GM23338 (cell line): Measurements from ENCODE around the gene CCDC183. TPM values are rescaled to one million over a fixed set of nuclear protein-coding genes. Genes with fewer than 3 reads are reported as not detected.

Source experiments
- ATAC-seq: fragments of 200-7000 bp; cut with Tn5 transposase; 3 replicates; pipeline ENCODE4 v1.9.1; 2020
- DNase-seq: peaks from one replicate; pipeline ENCODE4 v3.0.0-alpha.2; 2015; ENCODE audit warnings: low spot score
- H2AFZ ChIP-seq: fragments of 200-600 bp; sonication (generic); 2 replicates; pipeline ENCODE4 v1.8.0; 2016; ENCODE audit warnings: antibody characterized with exemption, mild to moderate bottlenecking, moderate library complexity
- H3F3A ChIP-seq: fragments of 200-600 bp; sonication (generic); replicated peaks from 2 replicates; pipeline ENCODE4 v1.8.0; 2017; ENCODE audit warnings: antibody characterized with exemption, mixed run types, low read depth
- H3K27ac ChIP-seq: fragments of 200-600 bp; sonication (generic); 2 replicates; pipeline ENCODE4 v1.6.1; 2016; ENCODE audit warnings: low read depth
- H3K27me3 ChIP-seq: fragments of 200-600 bp; sonication (generic); 2 replicates; pipeline ENCODE4 v1.8.0; 2016; ENCODE audit warnings: mild to moderate bottlenecking, mixed run types, moderate library complexity; ENCODE audit not compliant: insufficient read depth
- H3K36me3 ChIP-seq: fragments of 200-600 bp; sonication (generic); 2 replicates; pipeline ENCODE4 v1.8.0; 2016; ENCODE audit warnings: mild to moderate bottlenecking; ENCODE audit not compliant: insufficient read depth
- H3K4me1 ChIP-seq: fragments of 200-600 bp; sonication (generic); 2 replicates; pipeline ENCODE4 v1.8.0; 2016; ENCODE audit warnings: mild to moderate bottlenecking, moderate library complexity; ENCODE audit not compliant: insufficient read depth
- H3K4me2 ChIP-seq: fragments of 200-600 bp; sonication (generic); 2 replicates; pipeline ENCODE4 v1.7.1; 2017; ENCODE audit warnings: mixed run types
- H3K4me3 ChIP-seq: fragments of 200-600 bp; sonication (generic); 2 replicates; pipeline ENCODE4 v1.6.1; 2016; ENCODE audit warnings: mixed run types
- H3K79me2 ChIP-seq: fragments of 200-600 bp; sonication (generic); replicated peaks from 2 replicates; pipeline ENCODE4 v1.8.0; 2017; ENCODE audit warnings: mild to moderate bottlenecking; ENCODE audit not compliant: insufficient read depth
- H3K9me2 ChIP-seq: fragments of 200-600 bp; sonication (generic); 2 replicates; pipeline ENCODE4 v1.8.0; 2017; ENCODE audit not compliant: insufficient read depth
- H4K20me1 ChIP-seq: fragments of 200-600 bp; sonication (generic); replicated peaks from 2 replicates; pipeline ENCODE4 v1.8.0; 2017; ENCODE audit warnings: mild to moderate bottlenecking; ENCODE audit not compliant: insufficient read depth
- H3K27ac Mint-ChIP-seq: 2 replicates; pipeline ENCODE4 v1.8.0; 2020; ENCODE audit warnings: inconsistent platforms, mild to moderate bottlenecking, moderate library complexity, mixed read lengths
- H3K27me3 Mint-ChIP-seq: 3 replicates; pipeline ENCODE4 v1.8.0; 2022; ENCODE audit warnings: low read depth, mild to moderate bottlenecking, moderate library complexity, mixed read lengths, inconsistent platforms; ENCODE audit not compliant: insufficient read depth, poor library complexity
- H3K36me3 Mint-ChIP-seq: 3 replicates; pipeline ENCODE4 v1.8.0; 2021; ENCODE audit warnings: low read depth, mild to moderate bottlenecking, inconsistent platforms, moderate library complexity, mixed read lengths
- H3K4me1 Mint-ChIP-seq: 3 replicates; pipeline ENCODE4 v1.8.0; 2020; ENCODE audit warnings: mild to moderate bottlenecking, inconsistent platforms, mixed read lengths
- H3K4me3 Mint-ChIP-seq: 3 replicates; pipeline ENCODE4 v1.8.0; 2021; ENCODE audit warnings: moderate library complexity, mild to moderate bottlenecking, inconsistent platforms, mixed read lengths
- H3K9me3 Mint-ChIP-seq: 3 replicates; pipeline ENCODE4 v1.8.0; 2020; ENCODE audit warnings: moderate library complexity, mild to moderate bottlenecking, inconsistent platforms, mixed read lengths
- CREB1 ChIP-seq: fragments of 250-450 bp; sonication (Bioruptor Pico); IDR thresholded peaks from 2 replicates; pipeline ENCODE4 v1.5.0; 2020; ENCODE audit warnings: low read depth, mild to moderate bottlenecking, moderate library complexity
- CTCF ChIP-seq, 2 experiments: fragments of 200-600 bp in 1 of 2; sonication (generic) in 1 of 2; conservative IDR thresholded peaks; 2 replicates each; pipeline versions ENCODE4 v1.5.1 to v1.6.1; 2016 to 2017; ENCODE audit warnings: antibody characterized with exemption in 2 of 2, low read depth in 2 of 2, mild to moderate bottlenecking in 2 of 2, moderate library complexity in 1 of 2
- EZH2 ChIP-seq: fragments of 200-600 bp; sonication (generic); IDR thresholded peaks from one replicate; pipeline ENCODE4 v1.8.0; 2017; ENCODE audit warnings: antibody characterized with exemption, mild to moderate bottlenecking, low read depth; ENCODE audit not compliant: unreplicated experiment
- EZH2phosphoT487 ChIP-seq: fragments of 200-600 bp; sonication (generic); IDR thresholded peaks from one replicate; pipeline ENCODE4 v1.8.1; 2018; ENCODE audit warnings: antibody characterized with exemption; ENCODE audit not compliant: unreplicated experiment
- JUNB ChIP-seq: IDR thresholded peaks from one replicate; pipeline ENCODE4 v1.6.1; 2016; ENCODE audit warnings: antibody characterized with exemption; ENCODE audit not compliant: unreplicated experiment
- NANOG ChIP-seq: IDR thresholded peaks from 2 replicates; pipeline ENCODE4 v1.6.1; 2016; ENCODE audit warnings: antibody characterized with exemption, borderline replicate concordance
- POLR2AphosphoS5 ChIP-seq: IDR thresholded peaks from 2 replicates; pipeline ENCODE4 v1.6.1; 2016; ENCODE audit warnings: antibody characterized with exemption, low read depth
- STAT1 ChIP-seq: IDR thresholded peaks from one replicate; pipeline ENCODE4 v1.6.1; 2016; ENCODE audit warnings: antibody characterized with exemption; ENCODE audit not compliant: unreplicated experiment
- ZNF114 ChIP-seq: fragments of 250-450 bp; sonication (Bioruptor Pico); IDR thresholded peaks from 2 replicates; pipeline ENCODE4 v1.5.0; 2020; ENCODE audit warnings: mild to moderate bottlenecking, moderate library complexity
- ZNF331 ChIP-seq: fragments of 250-450 bp; sonication (Bioruptor Pico); IDR thresholded peaks from 2 replicates; pipeline ENCODE4 v1.5.0; 2020; ENCODE audit warnings: low read depth, mild to moderate bottlenecking, moderate library complexity
- polyA plus RNA-seq: library from polyadenylated mRNA; unstranded; fragments of >200 nt; fragmentation: Nextera tagmentation; extraction: Ambion mirVana; gene quantifications from 2 replicates; pipeline ENCODE4 v1.2.1, GENCODE V29; 2016
- total RNA-seq: library from RNA; depleted of rRNA; stranded (reverse); fragments of >200 nt; shearing (Covaris generic); gene quantifications from 2 replicates; pipeline ENCODE4 v1.2.3, GENCODE V29; 2014
- TF ChIP-seq, protein P1 (sequence below): IDR thresholded peaks from 2 replicates; pipeline ENCODE4 v1.6.1; 2016; ENCODE audit warnings: antibody characterized with exemption
- TF ChIP-seq, protein P2 (sequence below): IDR thresholded peaks from one replicate; pipeline ENCODE4 v1.6.1; 2018; ENCODE audit warnings: antibody characterized with exemption; ENCODE audit not compliant: unreplicated experiment

The CCDC183 gene
- total and polyA plus RNA-seq, 2 experiments from 2014 or later, result 1.1 to 1.2 TPM

- TF ChIP-seq ZNF114, result no peak
- TF ChIP-seq STAT1, result no peak
- TF ChIP-seq CTCF (conservative IDR thresholded peaks at IDR 0.05; ENCODE audit: low read depth in 2 of 2), result no peak
- no peak for TF ChIP-seq JUNB
These were observed 42.0 kb upstream of the CCDC183 start (continued) for GRCh38 chr9:136754059-136754572.

DNA sequence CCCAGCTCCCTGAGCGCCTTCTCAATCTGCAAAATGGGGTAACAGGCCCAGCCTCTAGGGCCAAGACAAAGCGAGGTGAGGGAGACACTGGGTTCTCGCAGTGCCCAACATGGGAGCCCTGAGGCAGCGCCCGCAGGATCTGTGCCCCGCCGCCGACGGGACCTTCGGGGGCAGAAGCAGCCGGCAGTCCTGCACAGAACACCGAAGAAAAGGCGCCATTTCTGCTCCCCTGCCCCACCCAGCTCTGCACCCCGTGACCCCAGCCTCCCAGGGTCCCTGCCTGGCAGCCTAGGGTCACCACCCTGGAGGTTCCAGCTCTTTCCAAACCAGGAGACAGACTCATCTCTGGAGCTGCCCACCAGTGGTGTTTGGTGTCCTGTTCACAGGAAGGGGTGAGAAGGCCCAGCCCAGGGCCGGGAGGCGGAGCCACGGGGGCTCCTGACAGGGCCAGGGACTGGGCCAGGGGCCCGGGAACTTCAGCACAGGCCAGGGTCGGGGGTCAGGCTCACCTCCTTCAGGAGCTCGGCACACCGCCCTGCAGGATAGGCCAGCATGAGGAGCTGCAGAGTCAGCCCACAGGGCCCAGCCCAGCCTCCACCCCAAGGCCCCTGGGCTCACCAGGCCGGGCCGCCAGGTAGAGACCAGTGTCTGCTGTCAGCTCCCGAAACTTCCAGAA is 41.4 kb upstream of the CCDC183 start:
- Histone ChIP-seq H3K79me2 (no peaks in the 10 kb centered on the region), H3K27ac (no peak overlapping the region), H3K4me2 (no peak overlapping the region), H3K36me3 (no peaks in the 10 kb centered on the region), H3K4me3 (no peak overlapping the region), H3K27me3 (no peaks in the 10 kb centered on the region), H3F3A (no peaks in the 10 kb centered on the region), H2AFZ (0 out of 2 replicates have a peak overlapping the region, but pooled peaks have one; percentile 66), H4K20me1 (no peaks in the 10 kb centered on the region), H3K4me1 (no peaks in the 10 kb centered on the region), H3K9me2 (no peaks in the 10 kb centered on the region)
- Mint-ChIP-seq H3K27ac (no peak overlapping the region), H3K4me1 (no peaks in the 10 kb centered on the region; the same call in 2 of the 3 replicates), H3K9me3 (peaks cover 28% of the 10 kb centered on the region), H3K36me3 (peaks cover 3% of the 10 kb centered on the region; the same call in 2 of the 3 replicates), H3K4me3 (no peak overlapping the region), H3K27me3 (peaks cover 5% of the 10 kb centered on the region)
- DNase-seq (peak; percentile 59), ATAC-seq (peak; percentile 77)
- TF ChIP-seq ZNF114 (no peak), POLR2AphosphoS5 (no peak), CTCF (conservative IDR thresholded peaks at IDR 0.05; ENCODE audit: low read depth in 2 of 2) (no peak), JUNB (no peak), ZNF331 (no peak), NANOG (no peak), STAT1 (no peak), CREB1 (CRISPR knock-in tag) (no peak), EZH2 (no peak), EZH2phosphoT487 (no peak)
- TF ChIP-seq, protein P1, sequence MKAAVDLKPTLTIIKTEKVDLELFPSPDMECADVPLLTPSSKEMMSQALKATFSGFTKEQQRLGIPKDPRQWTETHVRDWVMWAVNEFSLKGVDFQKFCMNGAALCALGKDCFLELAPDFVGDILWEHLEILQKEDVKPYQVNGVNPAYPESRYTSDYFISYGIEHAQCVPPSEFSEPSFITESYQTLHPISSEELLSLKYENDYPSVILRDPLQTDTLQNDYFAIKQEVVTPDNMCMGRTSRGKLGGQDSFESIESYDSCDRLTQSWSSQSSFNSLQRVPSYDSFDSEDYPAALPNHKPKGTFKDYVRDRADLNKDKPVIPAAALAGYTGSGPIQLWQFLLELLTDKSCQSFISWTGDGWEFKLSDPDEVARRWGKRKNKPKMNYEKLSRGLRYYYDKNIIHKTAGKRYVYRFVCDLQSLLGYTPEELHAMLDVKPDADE, result no peak
- TF ChIP-seq, protein P2, sequence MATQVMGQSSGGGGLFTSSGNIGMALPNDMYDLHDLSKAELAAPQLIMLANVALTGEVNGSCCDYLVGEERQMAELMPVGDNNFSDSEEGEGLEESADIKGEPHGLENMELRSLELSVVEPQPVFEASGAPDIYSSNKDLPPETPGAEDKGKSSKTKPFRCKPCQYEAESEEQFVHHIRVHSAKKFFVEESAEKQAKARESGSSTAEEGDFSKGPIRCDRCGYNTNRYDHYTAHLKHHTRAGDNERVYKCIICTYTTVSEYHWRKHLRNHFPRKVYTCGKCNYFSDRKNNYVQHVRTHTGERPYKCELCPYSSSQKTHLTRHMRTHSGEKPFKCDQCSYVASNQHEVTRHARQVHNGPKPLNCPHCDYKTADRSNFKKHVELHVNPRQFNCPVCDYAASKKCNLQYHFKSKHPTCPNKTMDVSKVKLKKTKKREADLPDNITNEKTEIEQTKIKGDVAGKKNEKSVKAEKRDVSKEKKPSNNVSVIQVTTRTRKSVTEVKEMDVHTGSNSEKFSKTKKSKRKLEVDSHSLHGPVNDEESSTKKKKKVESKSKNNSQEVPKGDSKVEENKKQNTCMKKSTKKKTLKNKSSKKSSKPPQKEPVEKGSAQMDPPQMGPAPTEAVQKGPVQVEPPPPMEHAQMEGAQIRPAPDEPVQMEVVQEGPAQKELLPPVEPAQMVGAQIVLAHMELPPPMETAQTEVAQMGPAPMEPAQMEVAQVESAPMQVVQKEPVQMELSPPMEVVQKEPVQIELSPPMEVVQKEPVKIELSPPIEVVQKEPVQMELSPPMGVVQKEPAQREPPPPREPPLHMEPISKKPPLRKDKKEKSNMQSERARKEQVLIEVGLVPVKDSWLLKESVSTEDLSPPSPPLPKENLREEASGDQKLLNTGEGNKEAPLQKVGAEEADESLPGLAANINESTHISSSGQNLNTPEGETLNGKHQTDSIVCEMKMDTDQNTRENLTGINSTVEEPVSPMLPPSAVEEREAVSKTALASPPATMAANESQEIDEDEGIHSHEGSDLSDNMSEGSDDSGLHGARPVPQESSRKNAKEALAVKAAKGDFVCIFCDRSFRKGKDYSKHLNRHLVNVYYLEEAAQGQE, result no peak
